HG03025 (cell line): ENCODE measurements around the gene HMCES.

ENCODE experiments used
- ATAC-seq: cut with Tn5 transposase; IDR thresholded peaks from one replicate; pipeline ENCODE4 v1.9.1; 2021; ENCODE audit warnings: mild to moderate bottlenecking, moderate library complexity; ENCODE audit not compliant: unreplicated experiment, low FRiP score

Gene HMCES

GRCh38 chr3:129291236-129291886 is 12.7 kb downstream of the HMCES start:
- ATAC-seq: no peak

DNA sequence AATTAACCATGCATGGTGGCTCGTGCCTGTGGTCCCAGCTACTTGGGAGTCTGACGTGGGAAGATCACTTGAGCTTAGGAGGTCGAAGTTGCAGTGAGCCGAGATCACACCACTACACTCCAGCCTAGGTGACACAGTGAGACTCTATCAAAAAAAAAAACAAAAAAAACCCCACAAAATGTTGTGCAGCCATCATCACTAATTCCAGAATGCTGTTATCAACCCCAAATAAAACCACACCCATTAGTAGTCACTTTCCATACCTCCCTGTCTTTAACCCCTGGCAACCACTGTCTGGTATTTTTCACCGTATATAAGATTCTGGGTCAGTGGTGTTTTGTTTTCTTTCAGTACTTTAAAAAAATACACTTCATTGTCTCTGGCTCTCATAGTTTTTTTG is 16.6 kb downstream of the HMCES start:
- ATAC-seq: no peak

GRCh38 chr3:129304146-129304961 is 25.7 kb downstream of the HMCES start:
- ATAC-seq: no peak

DNA sequence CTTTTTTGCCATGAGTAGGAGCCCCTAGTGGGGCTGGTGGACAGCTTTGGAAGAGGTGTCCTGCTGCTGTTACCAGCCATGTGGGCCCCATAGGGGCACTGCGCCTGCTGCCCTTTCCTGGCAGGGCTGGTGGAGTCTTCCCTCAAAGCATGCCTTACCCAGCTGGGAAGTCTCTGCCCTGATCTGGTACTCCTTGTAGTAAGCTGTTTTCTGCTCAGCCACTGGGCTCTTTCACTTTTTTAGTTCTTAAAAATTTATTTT is 26.2 kb downstream of the HMCES start:
- ATAC-seq: no peak

DNA sequence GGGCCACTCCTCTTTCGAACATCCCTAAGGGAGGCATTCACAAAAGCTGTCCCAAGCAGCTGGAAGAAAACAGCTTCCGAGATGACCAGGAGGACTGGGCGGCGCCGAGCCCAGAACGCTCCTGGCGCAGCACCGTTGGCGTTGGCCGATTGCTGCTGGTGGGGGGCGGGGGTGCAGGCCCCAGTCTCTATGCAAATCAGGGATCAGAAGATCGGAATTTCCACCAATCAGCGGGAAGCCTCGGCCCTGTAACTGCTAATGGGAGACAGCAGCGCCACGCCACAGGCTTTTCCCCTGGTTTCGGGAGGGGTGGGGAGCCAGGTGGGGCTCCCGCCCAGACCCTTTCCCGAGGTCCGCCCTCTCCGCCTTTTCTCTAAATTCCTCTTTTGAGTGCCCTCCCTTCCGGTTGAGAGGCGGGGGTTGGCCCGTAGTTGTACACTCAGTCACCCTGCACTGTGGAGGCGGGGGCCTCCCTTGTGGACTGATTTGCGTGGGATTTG is 27.0 kb downstream of the HMCES start:
- ATAC-seq: no peak

GRCh38 chr3:129308636-129309035 is 30.0 kb downstream of the HMCES start:
- ATAC-seq: no peak

DNA sequence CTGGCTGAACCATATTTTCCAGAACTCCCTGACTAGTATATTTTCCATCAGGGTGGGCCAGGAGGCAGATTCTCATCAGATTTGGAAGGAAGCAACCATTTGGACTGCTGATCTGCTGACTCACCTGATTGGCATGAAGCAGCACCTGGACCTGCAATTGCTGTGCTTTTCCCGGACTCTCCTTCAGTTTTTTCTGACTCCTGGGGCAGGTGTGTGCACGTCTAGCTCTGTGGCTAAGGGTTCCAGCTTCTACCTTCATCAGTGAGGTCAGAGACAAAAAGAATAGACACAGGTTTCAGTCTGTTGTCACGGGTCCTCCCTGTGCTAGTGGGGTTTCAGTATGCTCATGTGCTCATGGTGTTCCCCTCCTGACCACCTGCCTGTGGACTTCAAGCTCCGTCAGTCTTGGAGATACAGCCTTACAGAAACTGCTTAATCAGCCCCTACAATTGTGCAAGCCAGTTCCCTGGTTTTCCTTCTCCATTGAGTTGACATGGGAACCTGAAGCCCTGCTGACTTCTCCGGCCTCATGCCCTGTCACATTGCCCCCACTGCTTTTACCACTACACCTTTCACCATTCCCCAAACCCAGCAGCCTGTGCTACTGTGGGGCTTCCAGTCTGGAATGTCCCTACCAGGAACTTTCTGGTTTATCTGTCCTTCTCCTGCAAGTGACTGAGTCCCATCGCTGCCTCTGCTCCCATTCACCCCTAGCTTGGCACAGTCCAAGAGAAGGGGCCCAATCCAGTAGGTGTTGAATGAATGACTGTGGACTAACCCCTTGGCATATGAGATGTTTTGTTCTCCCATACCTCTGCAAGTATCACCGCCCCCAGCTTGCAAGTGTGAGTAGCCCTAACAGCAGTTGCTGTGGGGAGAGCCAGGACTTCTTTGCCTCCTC is 31.7 kb downstream of the HMCES start:
- no peak for ATAC-seq

GRCh38 chr3:129311054-129311902 is 32.6 kb downstream of the HMCES start:
- no peak for ATAC-seq

GRCh38 chr3:129312021-129312639 is 33.5 kb downstream of the HMCES start:
- no peak for ATAC-seq

DNA sequence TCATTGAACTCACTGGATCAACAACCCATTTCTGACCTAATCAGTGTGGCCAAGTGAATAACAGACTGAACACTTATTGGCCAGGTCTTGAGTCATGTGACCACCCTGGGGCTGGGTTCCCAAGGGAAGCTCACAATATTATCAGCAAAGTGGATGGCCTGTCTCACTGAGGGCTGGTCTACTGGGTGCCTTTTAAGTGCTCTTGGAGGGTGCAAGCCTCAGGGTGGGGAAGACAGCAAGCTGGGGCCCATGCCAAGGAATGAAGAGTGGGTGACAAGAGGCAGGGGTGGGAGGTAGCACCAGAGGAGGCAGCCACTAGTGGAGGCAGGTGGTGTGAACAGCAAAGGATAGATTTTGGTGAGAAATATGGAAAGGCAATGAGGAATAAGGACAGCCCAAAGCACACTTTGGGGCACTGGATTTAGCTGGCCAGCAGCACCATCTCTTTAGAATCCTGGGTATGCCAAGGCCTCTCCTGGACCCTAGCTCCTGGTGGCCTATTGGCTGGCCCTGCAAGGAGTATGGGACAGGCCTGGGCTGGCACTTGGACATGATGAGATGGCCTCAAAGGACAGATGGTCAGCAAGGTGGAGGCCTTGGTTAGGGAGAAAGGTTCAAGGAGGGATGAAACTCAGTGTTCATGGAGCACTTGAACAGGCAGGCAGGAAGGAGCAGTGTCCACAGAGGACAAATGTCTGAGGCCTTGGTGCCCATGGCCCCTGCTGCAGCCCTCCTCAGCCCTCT is 34.2 kb downstream of the HMCES start:
- ATAC-seq: no peak

DNA sequence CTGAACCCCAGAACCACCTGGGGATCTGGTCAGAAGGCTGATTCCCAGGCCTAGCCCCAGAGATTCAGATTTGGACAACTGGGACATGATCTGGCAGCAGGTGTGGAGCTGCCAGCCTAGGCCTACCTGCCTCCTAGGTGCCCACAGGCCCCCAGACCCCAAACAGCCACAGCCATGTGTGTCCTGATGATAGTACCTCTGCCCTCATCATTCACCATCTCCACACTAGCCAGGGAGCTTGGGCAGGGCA is 34.7 kb downstream of the HMCES start:
- ATAC-seq: no peak

DNA sequence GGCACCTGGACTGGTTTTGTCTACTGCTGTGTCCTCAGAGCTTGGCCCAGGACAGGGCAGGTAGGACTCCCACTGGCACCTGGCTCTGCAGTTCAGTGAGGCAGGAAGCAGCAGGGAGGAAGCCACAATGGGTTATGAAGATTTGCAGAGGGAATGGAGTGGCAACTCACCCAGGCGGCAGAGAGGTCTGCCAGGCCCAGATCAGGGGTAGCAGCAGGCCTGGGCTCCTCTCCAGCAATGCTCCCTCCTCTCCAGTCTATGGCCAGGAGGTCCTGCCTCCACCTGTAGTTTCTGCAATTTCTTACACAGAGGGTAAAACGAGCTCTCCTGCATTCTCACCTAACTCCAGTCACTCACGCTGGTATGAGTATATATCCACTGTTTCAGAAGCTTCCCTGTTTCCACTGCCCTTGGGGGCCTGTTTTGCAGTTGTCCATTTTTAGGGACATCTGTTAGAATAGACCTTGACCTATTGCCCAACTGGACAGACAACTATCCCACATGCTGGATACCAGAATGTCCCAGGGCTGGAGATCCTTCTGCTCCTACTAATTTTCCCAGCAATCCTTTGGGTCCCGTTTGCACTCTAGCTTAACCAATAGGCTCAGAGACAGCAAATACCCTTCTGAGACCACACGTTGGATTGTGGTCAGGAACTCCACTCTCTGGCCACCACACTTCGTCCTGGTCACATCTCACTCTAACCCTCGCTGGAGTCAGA is 35.2 kb downstream of the HMCES start:
- ATAC-seq: no peak

DNA sequence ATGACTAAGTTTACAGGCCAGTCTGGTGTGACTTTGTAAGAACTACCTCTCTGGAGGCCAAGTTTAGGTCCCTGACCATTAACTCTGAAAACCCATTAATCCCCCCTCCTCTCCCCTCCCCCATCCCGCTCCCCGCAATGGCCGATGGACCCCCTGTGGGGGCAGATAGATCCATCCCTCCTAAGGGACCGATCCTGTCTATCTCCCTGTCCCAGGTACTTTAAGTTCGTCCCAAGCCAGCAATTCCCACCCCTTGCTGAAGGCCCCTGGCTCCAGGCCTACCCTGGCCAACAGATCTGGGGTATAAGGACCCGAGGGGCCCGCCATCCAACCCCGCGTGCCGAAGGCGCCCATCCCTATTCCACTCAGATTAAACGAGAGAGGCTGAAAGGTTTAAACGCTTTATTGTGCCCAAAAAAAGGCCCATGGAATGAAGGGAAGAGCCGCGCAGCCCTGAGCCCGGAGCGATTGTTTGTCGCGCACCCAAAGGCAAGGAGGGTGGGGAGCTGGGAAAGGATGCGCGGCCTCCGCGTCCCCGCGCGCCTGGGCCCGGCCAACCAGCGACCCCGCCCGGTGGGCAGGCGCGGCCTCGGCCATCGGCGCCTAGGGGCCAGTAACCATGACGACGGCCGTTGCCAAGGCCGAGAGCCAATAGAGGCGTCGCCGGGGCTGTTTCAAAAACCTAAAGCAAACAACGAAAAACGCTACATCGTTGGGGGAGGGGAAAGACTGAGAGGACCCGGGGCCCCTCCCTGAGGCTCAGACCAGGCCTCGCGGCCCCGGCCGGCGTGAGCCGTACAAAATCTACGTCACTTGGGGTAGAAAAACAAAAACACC is 35.9 kb downstream of the HMCES start:
- no peak for ATAC-seq

- no peak for ATAC-seq
Observed at GRCh38 chr3:129315223-129315997, 36.7 kb downstream of the HMCES start.

DNA sequence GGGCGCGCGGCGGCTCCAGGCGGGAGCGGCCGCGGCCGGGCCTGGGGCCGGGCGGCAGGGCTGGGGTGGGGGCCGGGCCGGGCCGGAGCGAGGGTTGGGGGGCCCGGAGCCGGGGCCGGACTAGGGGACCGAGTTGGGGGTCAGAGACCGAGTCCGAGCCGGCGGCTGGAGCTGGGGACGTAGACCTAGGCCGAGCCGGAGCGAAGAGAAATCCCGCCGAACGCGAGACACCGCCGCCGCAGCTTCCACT is 37.3 kb downstream of the HMCES start:
- ATAC-seq: no peak

GRCh38 chr3:129316248-129317013 is 37.8 kb downstream of the HMCES start:
- peak; percentile 34 for ATAC-seq
